Measurements from ENCODE around the gene NUDT13.

DNA sequence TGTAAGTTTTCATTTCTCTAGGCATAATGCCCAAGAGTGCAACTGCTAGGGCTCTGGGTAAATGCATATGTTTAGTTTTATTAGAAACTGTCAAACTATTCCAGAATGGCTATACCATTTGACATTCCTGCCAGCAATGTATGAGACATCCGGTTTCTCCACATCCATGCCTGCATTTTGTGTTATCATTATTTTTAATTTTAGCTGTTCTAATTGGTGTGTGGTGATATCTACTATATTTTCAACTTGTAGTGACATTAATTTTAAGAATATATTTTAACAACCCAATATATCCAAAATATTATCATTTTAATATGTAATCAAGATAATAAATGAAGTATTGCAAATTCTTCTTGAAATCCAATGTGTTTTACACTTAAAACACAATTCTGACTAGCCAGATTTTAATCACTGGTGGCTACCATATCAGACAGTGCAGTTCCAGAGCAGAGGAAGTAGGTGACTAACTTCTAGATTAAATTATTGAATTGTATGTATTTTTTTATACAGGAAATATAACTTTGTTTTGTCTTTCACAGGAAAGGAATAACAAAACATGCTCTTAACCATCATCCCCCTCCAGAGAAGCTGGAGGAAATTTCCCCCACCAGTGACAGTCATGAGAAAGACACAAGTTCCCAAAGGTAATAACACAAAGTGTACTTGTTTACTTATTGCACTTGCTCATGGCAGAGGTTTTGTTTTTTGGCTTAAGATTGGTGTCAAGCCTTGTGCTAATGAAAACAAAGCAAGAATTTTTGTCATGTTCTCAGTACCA, 64.1 kb downstream of the NUDT13 start:
- TF ChIP-seq, protein P1, sequence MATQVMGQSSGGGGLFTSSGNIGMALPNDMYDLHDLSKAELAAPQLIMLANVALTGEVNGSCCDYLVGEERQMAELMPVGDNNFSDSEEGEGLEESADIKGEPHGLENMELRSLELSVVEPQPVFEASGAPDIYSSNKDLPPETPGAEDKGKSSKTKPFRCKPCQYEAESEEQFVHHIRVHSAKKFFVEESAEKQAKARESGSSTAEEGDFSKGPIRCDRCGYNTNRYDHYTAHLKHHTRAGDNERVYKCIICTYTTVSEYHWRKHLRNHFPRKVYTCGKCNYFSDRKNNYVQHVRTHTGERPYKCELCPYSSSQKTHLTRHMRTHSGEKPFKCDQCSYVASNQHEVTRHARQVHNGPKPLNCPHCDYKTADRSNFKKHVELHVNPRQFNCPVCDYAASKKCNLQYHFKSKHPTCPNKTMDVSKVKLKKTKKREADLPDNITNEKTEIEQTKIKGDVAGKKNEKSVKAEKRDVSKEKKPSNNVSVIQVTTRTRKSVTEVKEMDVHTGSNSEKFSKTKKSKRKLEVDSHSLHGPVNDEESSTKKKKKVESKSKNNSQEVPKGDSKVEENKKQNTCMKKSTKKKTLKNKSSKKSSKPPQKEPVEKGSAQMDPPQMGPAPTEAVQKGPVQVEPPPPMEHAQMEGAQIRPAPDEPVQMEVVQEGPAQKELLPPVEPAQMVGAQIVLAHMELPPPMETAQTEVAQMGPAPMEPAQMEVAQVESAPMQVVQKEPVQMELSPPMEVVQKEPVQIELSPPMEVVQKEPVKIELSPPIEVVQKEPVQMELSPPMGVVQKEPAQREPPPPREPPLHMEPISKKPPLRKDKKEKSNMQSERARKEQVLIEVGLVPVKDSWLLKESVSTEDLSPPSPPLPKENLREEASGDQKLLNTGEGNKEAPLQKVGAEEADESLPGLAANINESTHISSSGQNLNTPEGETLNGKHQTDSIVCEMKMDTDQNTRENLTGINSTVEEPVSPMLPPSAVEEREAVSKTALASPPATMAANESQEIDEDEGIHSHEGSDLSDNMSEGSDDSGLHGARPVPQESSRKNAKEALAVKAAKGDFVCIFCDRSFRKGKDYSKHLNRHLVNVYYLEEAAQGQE (IDR thresholded peaks at IDR 0.05; ENCODE audit: borderline replicate concordance) = no peak
- TF ChIP-seq, protein P1 (CRISPR knock-in tag; IDR thresholded peaks at IDR 0.05; ENCODE audit: low read depth) = no peak
- TF ChIP-seq TOE1 (IDR thresholded peaks at IDR 0.05; ENCODE audit: borderline replicate concordance) (no peak), TOE1 (CRISPR knock-in tag; IDR thresholded peaks at IDR 0.05; ENCODE audit: borderline replicate concordance, low read depth) (no peak), HDAC2 (IDR thresholded peaks at IDR 0.05) (no peak), ZNF589 (CRISPR knock-in tag; IDR thresholded peaks at IDR 0.05; ENCODE audit: low read depth) (no peak), DPF2 (IDR thresholded peaks at IDR 0.05) (no peak)
- TF ChIP-seq, protein P2, sequence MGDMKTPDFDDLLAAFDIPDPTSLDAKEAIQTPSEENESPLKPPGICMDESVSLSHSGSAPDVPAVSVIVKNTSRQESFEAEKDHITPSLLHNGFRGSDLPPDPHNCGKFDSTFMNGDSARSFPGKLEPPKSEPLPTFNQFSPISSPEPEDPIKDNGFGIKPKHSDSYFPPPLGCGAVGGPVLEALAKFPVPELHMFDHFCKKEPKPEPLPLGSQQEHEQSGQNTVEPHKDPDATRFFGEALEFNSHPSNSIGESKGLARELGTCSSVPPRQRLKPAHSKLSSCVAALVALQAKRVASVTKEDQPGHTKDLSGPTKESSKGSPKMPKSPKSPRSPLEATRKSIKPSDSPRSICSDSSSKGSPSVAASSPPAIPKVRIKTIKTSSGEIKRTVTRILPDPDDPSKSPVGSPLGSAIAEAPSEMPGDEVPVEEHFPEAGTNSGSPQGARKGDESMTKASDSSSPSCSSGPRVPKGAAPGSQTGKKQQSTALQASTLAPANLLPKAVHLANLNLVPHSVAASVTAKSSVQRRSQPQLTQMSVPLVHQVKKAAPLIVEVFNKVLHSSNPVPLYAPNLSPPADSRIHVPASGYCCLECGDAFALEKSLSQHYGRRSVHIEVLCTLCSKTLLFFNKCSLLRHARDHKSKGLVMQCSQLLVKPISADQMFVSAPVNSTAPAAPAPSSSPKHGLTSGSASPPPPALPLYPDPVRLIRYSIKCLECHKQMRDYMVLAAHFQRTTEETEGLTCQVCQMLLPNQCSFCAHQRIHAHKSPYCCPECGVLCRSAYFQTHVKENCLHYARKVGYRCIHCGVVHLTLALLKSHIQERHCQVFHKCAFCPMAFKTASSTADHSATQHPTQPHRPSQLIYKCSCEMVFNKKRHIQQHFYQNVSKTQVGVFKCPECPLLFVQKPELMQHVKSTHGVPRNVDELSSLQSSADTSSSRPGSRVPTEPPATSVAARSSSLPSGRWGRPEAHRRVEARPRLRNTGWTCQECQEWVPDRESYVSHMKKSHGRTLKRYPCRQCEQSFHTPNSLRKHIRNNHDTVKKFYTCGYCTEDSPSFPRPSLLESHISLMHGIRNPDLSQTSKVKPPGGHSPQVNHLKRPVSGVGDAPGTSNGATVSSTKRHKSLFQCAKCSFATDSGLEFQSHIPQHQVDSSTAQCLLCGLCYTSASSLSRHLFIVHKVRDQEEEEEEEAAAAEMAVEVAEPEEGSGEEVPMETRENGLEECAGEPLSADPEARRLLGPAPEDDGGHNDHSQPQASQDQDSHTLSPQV (IDR thresholded peaks at IDR 0.05) = no peak

Data from K562 (cell line).